Ovary (tissue), 9 donors: Measurements from ENCODE around the gene DGKI. TPM values are rescaled to one million over a fixed set of nuclear protein-coding genes. Genes with fewer than 3 reads are reported as not detected.

ENCODE experiments used
- DNase-seq, 5 donors: peaks; one replicate each; pipeline ENCODE4 v3.0.0-alpha.2; 2019 to 2020
- H3K27ac ChIP-seq, 2 donors: fragments of 200-600 bp; one replicate each; pipeline versions ENCODE4 v1.5.1 to v1.8.0; 2019 to 2022
- H3K27me3 ChIP-seq: fragments of 200-600 bp; one replicate; pipeline ENCODE4 v1.8.0; 2022
- H3K36me3 ChIP-seq: fragments of 200-600 bp; sonication (generic); one replicate; pipeline ENCODE4 v1.5.1; 2019
- H3K4me1 ChIP-seq: one replicate; pipeline ENCODE4 v1.8.1; 2013; ENCODE audit warnings: mild to moderate bottlenecking, moderate library complexity; ENCODE audit not compliant: insufficient read depth
- H3K4me3 ChIP-seq: fragments of 200-600 bp; sonication (generic); one replicate; pipeline ENCODE4 v1.5.1; 2017
- H3K9me3 ChIP-seq, 2 donors: fragments of 200-600 bp in 1 of 2; sonication (generic) in 1 of 2; one replicate each; pipeline versions ENCODE4 v1.5.1 to v1.8.1; 2013 to 2019; ENCODE audit warnings: mild to moderate bottlenecking in 1 of 2, moderate library complexity in 1 of 2
- CTCF ChIP-seq, 3 donors: fragments of 450-650 bp in 2 of 3; fragments of 200-600 bp in 1 of 3; IDR thresholded peaks; one replicate each; pipeline versions ENCODE4 v1.5.1 to v1.8.0; 2016 to 2022; ENCODE audit warnings: antibody characterized with exemption in 3 of 3, mild to moderate bottlenecking in 1 of 3
- EP300 ChIP-seq: sonication (generic); formaldehyde crosslinking; IDR thresholded peaks from one replicate; pipeline ENCODE4 v1.6.1; 2017; ENCODE audit warnings: antibody characterized with exemption
- POLR2A ChIP-seq: fragments of 450-650 bp; IDR thresholded peaks from one replicate; pipeline ENCODE4 v1.6.1; 2017; ENCODE audit warnings: antibody characterized with exemption, mild to moderate bottlenecking, moderate library complexity
- WGBS, 3 donors: extraction: QIAGEN DNeasy Blood & Tissue Kit in 1 of 3; methylation state at CpG; one replicate each; pipeline versions ENCODE4 v1.1.5 to v1.1.7; 2013 to 2017; 5-methylcytosine and 5-hydroxymethylcytosine counted together
- intact Hi-C, 4 donors: fragments of 100-400 bp; cut with DNase I; formaldehyde crosslinking; loops; one replicate each; pipeline versions ENCODE4 v1.11.0 to v1.15.1; 2022 to 2023
- polyA plus RNA-seq, 2 donors: library from polyadenylated mRNA; stranded (reverse); fragments of 200-250 nt in 1 of 2; fragments of 350-450 nt in 1 of 2; fragmentation: Illumina TruSeq in 1 of 2; extraction: RNeasy Lipid Tissue Mini Kit (QIAGEN cat#74804) in 1 of 2; gene quantifications; one replicate each; pipeline ENCODE4 v1.2.3, GENCODE V29; 2013 to 2014
- total RNA-seq, 7 donors: library from RNA; depleted of rRNA in 2 of 7; stranded (reverse); fragments of >200 nt in 2 of 7; fragmentation: NEBNext Ultra II Directional in 3 of 7; extraction: Animal tissue kit (Norgen Biotek cat#: 25700) in 3 of 7; gene quantifications; one replicate each; pipeline versions ENCODE4 v1.1.0 to v1.2.4, GENCODE V29; 2016 to 2023
- donor health status: DM: no; HTN: no; CAD: no; lungs with moderate emphysema.
- donor health status: DM: no; HTN: no; CAD: no.
- donor health status: Bipolar disorder and iron deficiency.
- donor health status: DM: yes; HTN: yes; CAD: no.
- donor health status: DM: no; HTN: no; CAD: no.
- donor health status: DM: yes; HTN: yes; CAD: no.

DGKI gene
- total and polyA plus RNA-seq, 9 donors = 0.10 to 1.3 (median 0.29) TPM

GRCh38 chr7:137539111-137539715 lies 307.6 kb downstream of the DGKI start:
- Histone ChIP-seq H3K36me3 (no peaks in the 10 kb centered on the region), H3K4me1 (no peaks in the 10 kb centered on the region), H3K27me3 (no peaks in the 10 kb centered on the region), H3K4me3 (no peak overlapping the region), H3K27ac (no peak overlapping the region), H3K9me3 (no peaks in the 10 kb centered on the region)
- no peak for DNase-seq
- TF ChIP-seq EP300 (no peak), POLR2A (no peak), CTCF (IDR thresholded peaks at IDR 0.05) (no peak)
- intact Hi-C loops = no loop called here
- 69 to 83% (median 73%) methylated on average over 3 of the region's 3 CpGs for WGBS, 3 donors

GRCh38 chr7:137538361-137538762 lies 308.4 kb downstream of the DGKI start:
- Histone ChIP-seq H3K9me3 (no peaks in the 10 kb centered on the region), H3K27me3 (no peaks in the 10 kb centered on the region), H3K4me3 (no peak overlapping the region), H3K36me3 (no peaks in the 10 kb centered on the region), H3K4me1 (no peaks in the 10 kb centered on the region), H3K27ac (no peak overlapping the region)
- intact Hi-C loops = no loop called here
- TF ChIP-seq POLR2A (no peak), CTCF (IDR thresholded peaks at IDR 0.05) (no peak), EP300 (no peak)
- 60 to 71% (median 70%) methylated on average over 4 of the region's 4 CpGs for WGBS, 3 donors
- DNase-seq = no peak

- no peaks in the 10 kb centered on the region for H3K4me1 ChIP-seq
- DNase-seq = no peak
- no peak overlapping the region for H3K27ac ChIP-seq
- 71 to 77% (median 71%) methylated on average over 6 of the region's 6 CpGs for WGBS, 3 donors
- intact Hi-C loops = no loop called here
- no peaks in the 10 kb centered on the region for H3K27me3 ChIP-seq
- H3K4me3 ChIP-seq = no peak overlapping the region
- H3K9me3 ChIP-seq = no peaks in the 10 kb centered on the region
- TF ChIP-seq POLR2A (no peak), EP300 (no peak), CTCF (IDR thresholded peaks at IDR 0.05) (no peak)
- no peaks in the 10 kb centered on the region for H3K36me3 ChIP-seq
These were observed 311.2 kb downstream of the DGKI start for GRCh38 chr7:137535579-137535978.

- Histone ChIP-seq H3K36me3 (no peaks in the 10 kb centered on the region), H3K27me3 (no peaks in the 10 kb centered on the region)
These were observed 315.1 kb downstream of the DGKI start for GRCh38 chr7:137531671-137532070.

More at GRCh38 chr7:137531671-137532070, 315.1 kb downstream of the DGKI start:
- H3K27ac ChIP-seq = no peak overlapping the region
- H3K4me3 ChIP-seq = no peak overlapping the region
- intact Hi-C loops = no loop called here
- WGBS, 3 donors = 92 to 94% (median 94%) methylated on average over 4 of the region's 4 CpGs
- no peaks in the 10 kb centered on the region for H3K9me3 ChIP-seq
- no peak for TF ChIP-seq POLR2A
- TF ChIP-seq CTCF (IDR thresholded peaks at IDR 0.05) = no peak
- TF ChIP-seq EP300 = no peak
- DNase-seq = no peak
- no peaks in the 10 kb centered on the region for H3K4me1 ChIP-seq
